HFFc6 (cell line): ENCODE measurements around the gene PPP1CB. TPM values are rescaled to one million over a fixed set of nuclear protein-coding genes. Genes with fewer than 3 reads are reported as not detected.

ENCODE experiments used
- DNase-seq: peaks from one replicate; pipeline ENCODE4 v3.0.0-alpha.2; 2018
- H3K27ac Mint-ChIP-seq: 2 replicates; pipeline ENCODE4 v1.8.0; 2020; ENCODE audit warnings: mild to moderate bottlenecking, mixed read lengths
- H3K27me3 Mint-ChIP-seq: 2 replicates; pipeline ENCODE4 v1.8.0; 2021; ENCODE audit warnings: mild to moderate bottlenecking, moderate library complexity, mixed read lengths; ENCODE audit not compliant: insufficient read depth
- H3K36me3 Mint-ChIP-seq: 2 replicates; pipeline ENCODE4 v1.8.0; 2021; ENCODE audit warnings: low read depth, mixed read lengths
- H3K4me1 Mint-ChIP-seq: 2 replicates; pipeline ENCODE4 v1.8.0; 2020; ENCODE audit warnings: low read depth, mixed read lengths
- H3K4me3 Mint-ChIP-seq: 2 replicates; pipeline ENCODE4 v1.8.0; 2020; ENCODE audit warnings: mild to moderate bottlenecking, moderate library complexity, mixed read lengths
- H3K9me3 Mint-ChIP-seq: 2 replicates; pipeline ENCODE4 v1.8.0; 2020; ENCODE audit warnings: mild to moderate bottlenecking, mixed read lengths
- total RNA-seq, 6 experiments: library from RNA; stranded (reverse); fragmentation: NEBNext Ultra II Directional; extraction: Animal tissue kit (Norgen Biotek cat#: 25700); gene quantifications; 2 replicates in 1 of 6; 3 replicates in 5 of 6; pipeline ENCODE4 v1.2.3, GENCODE V29; 2021
- TF ChIP-seq, protein P1 (sequence below): fragments of 200-600 bp; sonication (generic); IDR thresholded peaks from 2 replicates; pipeline ENCODE4 v1.5.0; 2021; ENCODE audit warnings: antibody characterized with exemption, mild to moderate bottlenecking

Gene PPP1CB
- total RNA-seq, 6 experiments from 2014 or later: 188 to 209 (median 202) TPM

DNA sequence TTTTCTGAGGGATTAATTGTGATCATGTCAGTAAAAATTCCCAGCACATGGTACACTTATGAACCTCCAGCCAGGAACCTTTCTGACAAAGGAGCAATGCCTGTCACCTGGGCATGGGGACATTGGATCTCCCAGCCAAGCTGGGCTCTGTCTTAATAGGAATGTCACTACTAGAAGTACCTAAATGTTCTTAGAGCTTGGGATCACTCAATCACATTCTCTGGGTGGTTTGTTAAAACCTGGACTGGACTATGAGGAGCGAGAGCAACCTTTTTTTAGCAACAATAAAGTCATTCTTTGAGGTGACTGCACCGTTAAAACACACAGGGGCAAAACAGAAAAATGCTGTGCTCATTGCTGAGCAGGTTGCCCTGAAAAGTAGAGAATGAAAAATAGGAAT is 6.4 kb upstream of the PPP1CB start:
- no peak overlapping the region for H3K4me3 Mint-ChIP-seq
- H3K9me3 Mint-ChIP-seq: no peaks in the 10 kb centered on the region; the same call in 1 of the 2 replicates

DNA sequence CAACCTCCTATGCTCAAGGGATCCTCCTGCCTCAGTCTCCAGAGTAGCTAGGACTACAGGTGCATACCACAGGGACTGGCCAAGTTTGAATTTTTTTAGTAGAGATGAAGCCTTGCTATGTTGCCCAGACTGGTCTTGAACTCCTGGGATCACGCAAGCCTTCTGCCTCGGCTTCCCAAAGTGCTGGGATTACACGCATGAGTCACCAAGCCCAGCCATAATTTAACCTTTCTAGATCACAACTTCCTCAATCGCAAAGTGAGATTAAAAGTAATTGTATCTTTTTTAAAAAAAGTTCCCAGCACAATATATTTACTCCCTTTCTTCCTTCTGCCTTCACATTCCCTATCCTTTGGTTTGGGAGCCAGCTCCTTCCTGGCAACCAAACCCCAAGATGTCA is 5.8 kb upstream of the PPP1CB start:
- no peaks in the 10 kb centered on the region for H3K36me3 Mint-ChIP-seq
- DNase-seq: no peak
- no peak overlapping the region for H3K27ac Mint-ChIP-seq
- no peak overlapping the region for H3K4me3 Mint-ChIP-seq
- H3K27me3 Mint-ChIP-seq: no peaks in the 10 kb centered on the region; the same call in 1 of the 2 replicates
- H3K4me1 Mint-ChIP-seq: peaks cover 12% of the 10 kb centered on the region
- H3K9me3 Mint-ChIP-seq: no peaks in the 10 kb centered on the region; the same call in 1 of the 2 replicates
- TF ChIP-seq, protein P1, sequence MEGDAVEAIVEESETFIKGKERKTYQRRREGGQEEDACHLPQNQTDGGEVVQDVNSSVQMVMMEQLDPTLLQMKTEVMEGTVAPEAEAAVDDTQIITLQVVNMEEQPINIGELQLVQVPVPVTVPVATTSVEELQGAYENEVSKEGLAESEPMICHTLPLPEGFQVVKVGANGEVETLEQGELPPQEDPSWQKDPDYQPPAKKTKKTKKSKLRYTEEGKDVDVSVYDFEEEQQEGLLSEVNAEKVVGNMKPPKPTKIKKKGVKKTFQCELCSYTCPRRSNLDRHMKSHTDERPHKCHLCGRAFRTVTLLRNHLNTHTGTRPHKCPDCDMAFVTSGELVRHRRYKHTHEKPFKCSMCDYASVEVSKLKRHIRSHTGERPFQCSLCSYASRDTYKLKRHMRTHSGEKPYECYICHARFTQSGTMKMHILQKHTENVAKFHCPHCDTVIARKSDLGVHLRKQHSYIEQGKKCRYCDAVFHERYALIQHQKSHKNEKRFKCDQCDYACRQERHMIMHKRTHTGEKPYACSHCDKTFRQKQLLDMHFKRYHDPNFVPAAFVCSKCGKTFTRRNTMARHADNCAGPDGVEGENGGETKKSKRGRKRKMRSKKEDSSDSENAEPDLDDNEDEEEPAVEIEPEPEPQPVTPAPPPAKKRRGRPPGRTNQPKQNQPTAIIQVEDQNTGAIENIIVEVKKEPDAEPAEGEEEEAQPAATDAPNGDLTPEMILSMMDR: no peak

More for the DNA sequence above, 6.4 kb upstream of the PPP1CB start:
- H3K36me3 Mint-ChIP-seq: no peaks in the 10 kb centered on the region
- peaks cover 5% of the 10 kb centered on the region for H3K4me1 Mint-ChIP-seq
- H3K27me3 Mint-ChIP-seq: peaks cover 3% of the 10 kb centered on the region; the same call in 1 of the 2 replicates
- DNase-seq: no peak
- TF ChIP-seq, protein P1: no peak
- H3K27ac Mint-ChIP-seq: no peak overlapping the region

DNA sequence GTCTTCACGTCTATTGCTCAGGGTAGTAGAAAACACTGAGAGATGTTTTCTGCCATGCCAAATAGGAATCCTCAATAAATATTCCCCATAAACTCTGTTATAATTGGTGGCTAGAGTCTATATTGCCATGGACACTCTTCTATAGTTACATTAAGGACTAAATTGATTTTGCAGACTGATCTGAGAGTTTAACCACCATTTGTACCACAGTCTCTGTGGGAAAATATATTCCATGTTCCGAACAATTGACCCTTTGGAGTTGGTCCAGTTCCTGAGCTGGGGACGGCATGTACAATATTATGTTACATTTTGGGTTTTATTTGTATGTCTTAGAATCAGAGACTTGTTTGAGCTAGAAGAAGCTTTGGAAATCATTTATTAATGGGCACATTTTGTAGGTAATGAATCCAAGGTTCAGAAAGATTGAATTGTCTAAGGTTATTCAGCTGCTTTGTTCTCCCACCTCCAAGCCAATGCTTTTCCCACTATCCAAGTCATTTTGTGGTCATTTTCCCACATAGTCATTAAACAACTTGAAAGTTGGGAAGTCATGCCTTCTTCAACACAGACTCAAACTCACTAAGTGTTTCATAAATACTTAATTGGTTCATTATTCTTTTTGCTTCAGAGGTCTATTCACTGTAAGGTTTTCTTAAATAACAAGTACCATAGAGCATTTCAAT is 5.1 kb upstream of the PPP1CB start:
- Mint-ChIP-seq H3K4me3 (no peak overlapping the region), H3K36me3 (no peaks in the 10 kb centered on the region), H3K27me3 (no peaks in the 10 kb centered on the region; the same call in 1 of the 2 replicates), H3K9me3 (no peaks in the 10 kb centered on the region; the same call in 1 of the 2 replicates), H3K27ac (no peak overlapping the region), H3K4me1 (peaks cover 14% of the 10 kb centered on the region)
- DNase-seq: no peak
- TF ChIP-seq, protein P1: no peak

DNA sequence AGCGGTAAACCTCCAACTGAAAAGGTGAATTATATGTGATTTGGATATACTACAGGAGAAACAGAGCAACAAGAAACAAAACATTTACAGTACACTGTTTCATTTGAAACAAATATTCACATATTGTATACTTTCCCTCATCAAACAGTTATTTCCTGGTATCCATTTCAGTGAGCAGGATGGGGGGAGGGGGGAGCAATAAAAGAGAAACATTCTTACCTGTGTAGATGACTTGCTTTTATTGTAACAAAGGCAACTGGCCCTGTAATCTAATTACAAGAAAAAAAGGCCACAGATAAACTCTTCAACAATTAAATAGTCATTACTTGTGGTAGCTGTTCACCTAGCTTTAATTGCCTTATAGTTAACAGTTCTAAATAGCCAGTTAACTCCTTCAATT is 3.9 kb upstream of the PPP1CB start:
- H3K36me3 Mint-ChIP-seq: peaks cover 4% of the 10 kb centered on the region
- no peak for DNase-seq
- no peak overlapping the region for H3K4me3 Mint-ChIP-seq
- TF ChIP-seq, protein P1: no peak
- no peak overlapping the region for H3K27ac Mint-ChIP-seq
- H3K4me1 Mint-ChIP-seq: peaks cover 14% of the 10 kb centered on the region
- H3K27me3 Mint-ChIP-seq: no peaks in the 10 kb centered on the region; the same call in 1 of the 2 replicates
- H3K9me3 Mint-ChIP-seq: no peaks in the 10 kb centered on the region

DNA sequence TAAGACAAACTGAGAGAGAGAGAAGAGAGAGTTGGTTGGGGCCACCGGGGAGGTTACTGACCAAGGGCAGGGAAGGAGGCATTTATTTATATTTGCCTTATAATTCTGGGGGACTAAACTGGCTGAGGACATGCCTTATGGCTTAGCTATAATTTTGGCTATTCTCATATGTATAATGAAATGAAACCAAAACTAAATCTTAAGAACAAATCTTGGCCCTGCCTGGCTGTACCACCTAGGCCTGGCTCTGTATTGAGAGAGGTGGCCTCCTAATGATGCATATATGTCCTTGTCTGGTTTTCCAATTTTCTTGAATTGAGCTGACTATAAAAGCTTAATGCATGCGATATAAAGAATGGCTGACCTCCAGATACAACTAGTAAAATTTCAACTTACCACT is 3.5 kb upstream of the PPP1CB start:
- TF ChIP-seq, protein P1: no peak
- peaks cover 9% of the 10 kb centered on the region for H3K36me3 Mint-ChIP-seq
- H3K9me3 Mint-ChIP-seq: no peaks in the 10 kb centered on the region
- no peaks in the 10 kb centered on the region; the same call in 1 of the 2 replicates for H3K27me3 Mint-ChIP-seq
- H3K4me3 Mint-ChIP-seq: no peak overlapping the region
- H3K27ac Mint-ChIP-seq: no peak overlapping the region
- H3K4me1 Mint-ChIP-seq: peaks cover 14% of the 10 kb centered on the region
- DNase-seq: no peak
